NCI-H2196 (cell line): ENCODE measurements around the gene CALML3.
"Not testable (repeated sequence)": the region's sequence is repeated elsewhere in the genome, so short reads cannot be mapped to it uniquely, and the experiment has no call there.

ENCODE experiments used
- DNase-seq: peaks from one replicate; lab custom pipeline; 2025; ENCODE audit not compliant: unreplicated experiment; lab: John Stamatoyannopoulos, UW

The CALML3 gene

DNA sequence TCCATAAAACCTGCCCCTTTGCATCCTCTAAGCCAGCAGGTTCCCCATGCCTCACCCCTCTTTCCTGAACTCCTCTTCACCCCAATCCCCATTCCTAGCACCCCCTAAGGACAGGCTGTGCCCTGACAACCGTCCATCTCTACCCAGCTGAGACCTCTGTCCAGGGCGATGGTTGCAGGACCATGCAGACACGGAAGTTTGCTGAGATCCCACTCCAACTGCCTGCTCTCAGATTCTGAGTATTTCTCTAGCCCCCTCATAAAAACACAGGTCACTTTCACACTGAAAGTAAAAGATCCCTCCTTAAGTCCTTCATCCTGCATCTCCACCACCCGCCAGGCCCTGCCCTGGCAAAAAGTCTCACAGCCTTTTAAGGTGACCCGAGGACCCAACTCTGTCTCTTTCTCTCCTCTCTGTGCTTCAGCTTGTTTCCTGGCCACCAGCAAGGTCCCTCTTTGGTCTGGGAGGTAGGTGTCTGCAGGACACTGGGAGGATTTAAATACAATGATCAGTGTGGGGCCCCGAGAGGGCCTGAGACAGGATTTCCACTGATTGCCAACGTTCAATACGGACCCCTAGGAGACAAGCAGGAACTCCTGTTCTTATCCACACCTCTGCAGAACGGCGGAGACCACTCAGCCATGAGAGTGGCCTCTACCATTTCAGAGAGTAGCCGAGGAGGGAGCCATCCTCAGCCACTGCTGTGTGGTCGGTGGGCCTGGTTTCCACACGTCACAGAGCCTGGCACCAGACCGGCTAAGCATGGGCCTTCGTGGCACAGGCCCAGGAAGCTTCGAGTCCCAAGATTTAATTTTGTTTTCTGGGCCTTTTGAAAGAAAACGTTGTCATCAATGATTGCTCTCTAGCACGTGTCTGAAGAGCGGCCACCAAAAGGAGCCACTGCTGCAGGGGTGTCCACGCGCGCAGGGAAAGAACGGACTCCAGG lies 27.9 kb downstream of the CALML3 start:
- DNase-seq = no peak

DNA sequence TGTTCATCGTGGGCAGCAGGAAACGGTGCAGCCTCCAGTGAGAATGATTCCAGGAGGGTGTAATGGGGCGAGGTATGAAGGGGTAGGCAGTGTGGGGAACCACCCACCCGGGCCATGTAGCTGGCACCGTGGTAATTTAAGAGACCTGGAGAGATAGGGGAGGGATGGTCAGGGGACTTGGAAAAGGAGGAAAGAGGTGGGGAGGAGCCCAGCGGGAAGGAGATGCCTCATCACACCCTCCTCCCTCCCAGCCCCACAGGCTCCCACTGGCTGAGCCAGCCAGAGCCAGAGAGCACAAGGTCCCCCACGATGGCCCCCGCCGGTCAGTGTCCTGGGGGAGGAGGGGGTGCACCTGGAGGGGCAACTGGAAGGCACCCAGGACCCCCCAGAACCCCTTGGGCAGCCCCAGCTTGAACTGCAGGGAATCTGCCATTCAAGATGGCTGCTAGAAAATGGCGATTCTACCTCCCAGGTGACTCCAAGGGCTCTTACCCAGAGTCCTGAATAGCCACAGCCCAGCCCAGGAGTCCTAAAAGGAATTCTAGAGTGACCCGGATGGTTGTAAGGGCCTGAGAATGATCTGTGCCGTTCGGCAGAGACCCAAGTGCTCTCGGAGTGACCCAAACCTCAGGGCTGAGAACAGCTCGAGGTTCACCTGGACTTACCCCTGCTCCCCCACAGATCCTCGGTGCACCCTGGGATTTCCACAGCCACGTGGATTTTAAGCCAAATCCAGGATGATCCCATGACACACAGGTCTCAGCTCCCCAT lies 28.8 kb downstream of the CALML3 start:
- no peak for DNase-seq

DNA sequence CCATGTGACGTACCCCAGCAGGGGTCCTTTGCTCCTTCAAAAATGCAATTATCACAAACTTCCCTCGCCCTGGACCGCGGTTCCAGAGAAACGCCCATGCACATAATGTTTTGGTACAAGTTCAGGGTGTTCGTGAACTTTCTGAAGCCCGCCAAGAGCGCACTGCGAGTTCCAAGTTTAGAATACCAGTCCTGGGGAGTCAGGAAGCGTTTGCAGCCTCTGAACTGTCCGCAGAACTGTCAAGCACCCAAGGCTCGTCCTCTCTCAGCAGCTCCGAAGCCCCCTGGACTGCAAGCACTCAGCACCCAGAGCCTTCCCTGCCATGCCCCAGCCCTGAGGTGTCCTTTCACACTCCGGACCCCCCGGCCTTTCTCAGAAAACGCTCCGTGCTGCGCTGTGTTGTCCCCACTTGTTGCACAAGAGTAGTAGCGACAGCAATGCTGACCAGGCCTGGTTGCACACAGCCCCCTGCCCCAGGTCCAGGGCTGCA lies 30.3 kb downstream of the CALML3 start:
- DNase-seq = no peak

DNA sequence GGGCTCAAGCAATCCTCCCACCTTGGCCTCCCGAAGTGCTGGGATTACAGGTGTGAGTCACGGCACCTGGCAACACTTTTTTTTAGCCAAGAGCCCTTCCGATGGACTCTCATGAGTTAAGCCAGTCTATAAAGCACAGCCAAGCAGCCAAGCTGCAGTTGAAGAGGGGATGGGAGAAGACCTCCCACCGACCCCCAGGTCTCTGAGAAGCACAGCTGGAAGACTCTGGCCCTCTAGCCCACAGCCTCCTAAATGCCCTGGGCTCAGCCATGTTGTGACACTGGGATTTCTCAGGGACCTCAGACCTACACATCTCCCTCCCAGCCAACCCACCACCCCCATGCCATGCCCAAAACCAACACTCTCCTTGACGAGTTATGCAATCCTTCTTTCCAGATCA lies 31.1 kb downstream of the CALML3 start:
- DNase-seq = no peak

DNA sequence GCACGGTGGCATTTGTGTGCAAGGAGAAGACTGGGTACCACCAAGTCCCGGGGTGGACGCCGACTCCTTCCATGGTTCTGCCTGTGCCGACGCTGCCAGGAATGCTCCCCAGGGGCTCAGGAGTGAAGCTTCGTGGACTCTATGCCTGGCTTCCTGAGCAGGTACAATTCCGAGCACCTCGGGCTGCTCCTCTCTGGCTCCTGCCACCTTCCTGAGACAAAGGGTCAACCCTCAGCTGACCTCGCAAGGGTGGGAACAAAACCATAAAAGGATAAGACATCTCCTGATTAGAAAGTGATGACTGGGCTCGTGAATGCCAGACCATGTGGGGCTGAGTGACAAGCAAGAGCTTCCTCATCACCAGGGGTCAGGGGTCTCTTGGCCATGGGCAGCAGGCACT lies 31.8 kb downstream of the CALML3 start:
- no peak for DNase-seq

DNA sequence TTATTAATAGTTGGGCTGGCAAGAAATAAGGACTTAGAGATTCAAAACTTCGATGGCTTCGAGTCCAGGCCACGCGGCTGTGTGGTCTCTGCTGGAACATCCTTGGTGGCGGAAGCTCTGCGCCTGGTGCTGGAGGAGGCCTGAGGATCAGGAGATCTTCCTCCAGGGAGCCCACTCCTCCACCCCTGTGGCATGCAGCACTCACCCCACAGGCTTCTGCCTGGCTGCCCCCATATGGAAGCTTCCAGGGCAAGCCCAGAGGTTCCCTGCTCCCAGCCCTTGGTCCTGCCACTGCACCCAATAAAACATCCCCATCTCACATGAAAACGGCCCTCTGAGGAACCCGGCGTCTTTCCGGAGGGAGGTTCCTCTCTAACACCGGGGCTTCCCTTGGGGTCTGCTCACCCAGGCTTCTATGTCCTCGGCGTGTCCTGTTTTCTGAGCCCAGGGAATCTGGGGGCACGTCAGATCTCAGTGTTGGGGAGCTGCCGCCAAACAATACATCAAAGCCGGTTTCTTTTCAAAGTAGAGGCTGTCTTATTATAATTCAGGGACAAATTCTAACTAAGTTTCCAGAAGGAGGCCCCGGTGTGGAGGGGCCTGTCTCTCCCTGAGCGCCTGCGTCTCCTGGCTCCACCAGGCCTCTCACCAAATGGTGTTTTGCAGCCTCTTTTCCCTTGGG lies 32.4 kb downstream of the CALML3 start:
- no peak for DNase-seq

DNA sequence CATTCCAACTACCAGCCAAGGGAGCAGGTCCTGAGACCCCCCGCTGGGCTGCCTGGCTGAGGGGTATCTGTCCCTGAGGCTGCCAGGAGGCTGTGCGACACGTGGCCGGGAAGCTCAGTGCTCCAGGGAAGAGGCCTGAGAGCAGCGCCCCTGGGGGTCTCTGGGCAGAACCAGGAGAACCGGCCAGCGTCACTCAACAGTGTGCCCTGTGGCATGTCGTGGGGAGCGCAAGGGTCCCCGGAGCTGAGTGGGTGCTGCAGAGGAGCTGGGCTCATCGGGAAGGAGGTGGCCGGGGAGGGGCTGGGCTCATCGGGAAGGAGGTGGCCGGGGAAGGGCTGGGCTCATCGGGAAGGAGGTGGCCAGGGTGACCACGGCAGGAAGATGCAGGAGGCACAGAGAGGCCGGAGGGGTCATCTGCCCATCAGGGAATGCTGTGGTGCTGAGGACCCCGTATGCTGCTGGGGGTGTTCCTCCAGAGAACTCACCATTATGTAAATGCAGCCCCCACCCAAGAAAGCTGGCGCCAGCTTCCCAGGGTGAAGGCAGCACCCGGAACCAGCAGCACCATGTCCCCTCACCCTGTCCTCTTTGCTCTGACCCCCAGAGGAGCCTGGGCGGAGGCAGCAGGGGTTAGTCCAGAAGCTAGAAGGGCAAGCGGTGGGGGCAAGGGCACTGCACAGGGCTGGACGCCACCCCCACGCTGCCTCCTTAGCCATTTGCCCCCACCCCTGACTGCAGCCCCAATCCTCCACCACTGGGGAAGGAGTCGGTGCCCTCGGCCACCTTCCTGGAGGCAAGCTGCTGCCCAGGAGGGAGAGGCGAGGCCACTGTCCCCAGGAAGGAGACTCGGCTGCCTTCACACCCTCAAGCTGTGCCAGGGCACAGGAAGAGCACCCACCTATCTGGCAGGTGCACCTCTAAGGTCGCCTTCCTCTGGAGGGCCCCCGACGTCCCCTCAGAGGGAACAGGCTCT lies 33.3 kb downstream of the CALML3 start:
- DNase-seq = no peak

DNA sequence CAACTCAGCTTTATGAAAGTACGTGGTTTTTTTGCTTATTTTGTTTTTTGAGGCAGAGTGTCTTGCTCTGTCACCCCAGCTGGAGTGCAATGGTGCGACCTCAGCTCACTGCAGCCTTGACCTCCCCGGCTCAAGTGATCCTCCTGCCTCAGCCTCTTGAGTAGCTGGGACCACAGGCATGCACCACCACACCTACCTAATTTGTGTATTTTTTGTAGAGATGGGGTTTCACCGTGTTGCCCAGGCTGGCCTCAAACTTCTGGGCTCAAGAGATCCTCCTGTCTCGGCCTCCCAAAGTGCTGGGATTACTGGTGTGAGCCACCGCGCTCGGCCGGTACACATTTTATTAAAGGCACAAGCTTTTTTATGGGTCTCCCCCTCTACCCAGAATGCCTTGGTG lies 34.3 kb downstream of the CALML3 start:
- not testable (repeated sequence) for DNase-seq

DNA sequence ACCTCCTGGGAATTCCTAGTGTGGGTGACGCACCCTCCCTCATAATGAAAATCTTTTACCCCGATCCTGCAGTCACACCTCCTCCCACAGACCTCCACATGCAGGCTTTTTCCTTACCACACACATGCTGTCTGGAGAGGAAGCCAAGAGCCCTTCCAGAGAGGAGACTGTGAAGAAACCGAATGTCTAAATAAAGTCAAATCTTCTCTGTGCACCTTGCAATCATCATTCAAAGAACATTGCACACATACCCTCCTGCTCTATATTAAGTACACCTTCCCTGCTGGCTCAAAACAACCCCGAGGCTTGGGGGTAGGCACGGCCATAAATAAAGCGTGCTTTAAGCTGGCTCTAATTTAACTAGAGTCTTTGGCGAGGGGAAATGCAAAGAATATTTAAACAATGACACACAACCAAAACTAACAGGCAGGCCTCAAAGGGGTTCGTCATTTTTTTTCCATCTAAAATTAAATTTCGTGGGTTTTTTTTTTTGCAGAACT lies 34.9 kb downstream of the CALML3 start:
- no peak for DNase-seq

DNA sequence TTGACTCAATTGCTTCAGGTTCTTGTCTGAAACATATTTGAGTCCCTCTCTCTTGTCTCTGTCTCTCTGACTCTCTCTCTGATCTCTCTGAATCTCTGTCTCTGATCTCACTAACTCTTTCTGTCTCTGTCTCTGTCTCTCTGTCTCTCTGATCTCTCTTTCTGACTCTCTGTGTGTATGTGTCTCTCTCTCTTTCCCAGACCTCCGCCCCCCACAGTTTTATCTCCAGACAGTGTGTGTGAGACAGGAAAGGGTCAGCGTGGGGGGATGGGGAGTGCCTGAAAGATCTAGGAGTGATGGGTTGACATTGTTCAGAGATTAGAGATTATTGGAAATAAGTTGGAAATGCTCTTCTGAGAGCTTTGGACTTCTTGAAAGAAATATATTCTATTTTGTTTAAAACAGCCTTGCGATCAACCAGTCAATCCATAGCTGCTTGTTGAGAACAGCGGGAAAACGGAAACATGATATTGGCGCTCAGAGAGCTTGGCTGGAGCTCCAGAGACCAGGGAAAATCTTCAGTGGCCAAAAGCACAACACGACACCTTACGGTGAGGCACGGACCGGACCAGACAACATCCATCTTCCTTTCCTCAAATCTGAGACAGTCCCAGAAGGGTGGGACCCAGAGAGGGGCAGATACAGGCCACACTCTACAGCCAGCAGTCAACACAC lies 35.5 kb downstream of the CALML3 start:
- DNase-seq = no peak

DNA sequence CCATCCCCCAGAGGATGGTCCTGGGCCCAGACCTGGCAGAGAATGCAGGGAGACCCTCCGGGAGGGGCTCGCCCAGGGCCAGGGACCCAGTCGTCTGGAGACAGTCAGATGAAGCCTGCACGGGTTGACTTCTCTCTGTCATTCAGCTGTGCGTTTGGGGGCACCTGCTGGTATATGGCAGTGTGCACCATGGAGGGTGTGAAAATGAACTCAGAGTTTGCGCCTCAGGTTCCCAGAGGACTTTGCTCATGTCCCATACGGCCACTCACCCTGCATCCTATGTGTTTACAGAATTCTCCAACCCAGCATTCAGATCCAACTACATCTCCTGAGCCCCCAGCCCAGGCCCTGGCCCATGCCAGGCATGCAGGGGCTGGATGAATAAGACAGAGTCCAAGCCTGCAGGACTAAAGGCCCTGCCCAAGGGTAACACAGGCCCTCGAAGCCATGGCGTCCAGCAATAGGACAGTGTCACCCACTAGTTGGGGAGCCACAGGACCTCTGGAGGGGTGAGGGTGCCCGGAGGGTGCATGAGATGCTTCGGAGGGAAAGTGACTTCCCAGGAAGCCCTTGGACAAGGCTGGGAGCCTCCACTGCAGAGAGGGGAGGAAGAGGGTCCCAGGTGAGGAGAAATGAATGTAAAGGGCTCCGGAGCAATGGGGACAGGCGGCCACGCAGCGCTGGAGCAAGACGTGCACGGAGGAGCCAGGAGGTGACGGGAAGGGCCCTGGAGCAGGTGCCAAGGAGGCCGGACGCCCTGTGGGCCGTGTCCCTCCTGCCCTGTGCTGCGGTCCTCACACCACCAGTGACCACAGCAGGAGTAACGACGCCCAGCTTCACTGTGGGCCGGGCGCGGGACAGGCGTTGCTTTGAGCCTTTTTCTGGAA lies 36.3 kb downstream of the CALML3 start:
- DNase-seq = no peak

DNA sequence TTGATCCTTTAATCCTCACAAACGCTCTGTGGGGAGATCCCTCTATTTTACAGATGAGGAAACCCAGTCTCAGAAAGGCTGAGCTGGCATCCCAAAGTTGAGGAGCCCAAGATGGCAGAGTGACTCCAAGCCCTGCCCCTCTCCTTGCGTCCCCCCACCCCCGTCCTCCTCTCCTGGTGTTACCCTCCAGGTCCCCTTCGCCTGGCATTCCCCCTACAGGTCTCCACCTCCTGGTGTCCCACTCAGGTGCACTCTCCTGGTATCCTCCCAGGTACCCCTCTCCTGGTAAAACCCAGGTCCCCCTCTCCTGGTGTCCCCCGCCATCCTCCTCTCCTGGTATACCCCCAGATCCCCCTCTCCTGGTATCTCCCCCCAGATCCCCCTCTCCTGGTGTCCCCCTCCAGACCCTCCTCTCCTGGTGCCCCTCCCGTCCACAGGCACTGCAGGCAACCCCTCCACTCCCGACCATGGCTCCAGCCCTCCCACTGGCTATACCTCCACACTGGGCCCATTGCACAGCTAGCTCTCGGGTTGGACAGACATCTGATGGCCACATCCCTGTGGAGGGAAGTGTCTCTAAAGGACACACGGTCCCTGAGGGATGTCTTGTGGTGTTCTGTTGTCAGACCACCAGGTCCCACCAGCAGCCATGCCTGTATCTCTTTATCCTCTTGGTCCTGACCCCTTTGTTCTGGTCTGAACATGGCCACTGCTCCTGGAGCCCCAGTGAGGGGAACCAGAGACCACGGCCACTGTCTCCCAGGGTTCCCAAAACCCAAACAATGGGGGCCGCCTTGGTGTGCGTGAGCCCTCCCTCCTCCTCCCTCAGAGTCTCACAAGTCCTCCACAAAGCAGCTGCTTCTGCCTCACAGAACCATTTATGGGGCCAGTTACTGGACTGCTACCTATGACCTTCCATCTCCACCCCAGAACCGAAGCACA lies 37.2 kb downstream of the CALML3 start:
- no peak for DNase-seq

DNA sequence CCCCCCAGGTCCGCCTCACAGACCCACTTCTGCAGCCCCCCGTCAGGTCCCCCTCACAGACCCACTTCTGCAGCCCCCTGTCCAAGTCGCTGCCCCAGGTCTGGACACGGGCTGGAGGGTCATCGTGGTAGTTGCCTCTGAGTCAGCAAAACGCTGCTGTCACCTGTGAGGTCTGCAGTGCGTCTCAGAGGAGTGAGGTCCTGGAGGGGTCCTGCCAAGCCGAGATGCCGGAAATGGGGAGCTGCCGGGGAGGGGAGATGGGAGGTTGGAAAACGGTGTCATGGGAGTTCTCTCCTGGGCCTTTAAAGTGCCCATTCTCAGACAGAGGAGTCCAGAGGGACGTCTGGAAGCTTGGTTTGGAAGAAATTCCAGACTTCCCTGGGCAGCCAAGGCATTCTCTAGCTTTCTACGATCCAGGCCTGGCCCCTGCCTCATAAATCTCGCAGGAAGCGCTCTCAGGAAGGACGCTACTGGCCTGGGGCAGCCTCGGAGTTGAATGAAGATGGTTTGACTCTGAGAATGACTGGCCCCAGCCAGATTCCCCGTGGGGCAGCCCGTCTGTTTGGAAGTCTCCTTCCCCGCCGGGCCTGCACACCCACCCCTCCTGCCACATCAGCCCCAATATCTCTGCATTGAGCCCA lies 38.7 kb downstream of the CALML3 start:
- DNase-seq = no peak

DNA sequence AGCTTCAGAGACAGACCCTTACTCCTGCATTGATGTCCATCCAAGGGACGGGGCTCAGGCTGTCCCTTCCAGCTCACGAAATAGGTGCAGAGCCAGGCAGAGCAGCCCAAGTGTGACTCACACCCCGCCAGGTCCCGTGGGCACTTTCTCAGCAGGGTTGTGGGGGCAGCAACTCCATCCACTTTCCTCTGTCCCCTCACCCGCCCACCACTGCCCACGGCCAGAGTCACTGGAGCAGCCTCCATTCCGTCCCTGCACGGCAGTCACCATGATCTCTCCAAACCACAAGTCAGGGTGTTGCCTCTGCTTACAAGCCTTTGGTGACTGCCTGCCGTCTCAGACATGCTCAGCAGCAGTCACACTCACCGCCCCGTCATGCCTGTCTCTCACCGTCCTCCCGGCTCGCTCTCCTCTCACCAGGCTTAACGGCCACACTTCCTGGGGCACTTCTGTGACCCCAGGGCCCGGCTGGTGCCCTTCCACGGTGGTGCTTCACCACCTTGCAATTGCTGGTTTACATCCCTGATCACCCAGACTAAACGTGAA lies 39.3 kb downstream of the CALML3 start:
- DNase-seq = no peak

DNA sequence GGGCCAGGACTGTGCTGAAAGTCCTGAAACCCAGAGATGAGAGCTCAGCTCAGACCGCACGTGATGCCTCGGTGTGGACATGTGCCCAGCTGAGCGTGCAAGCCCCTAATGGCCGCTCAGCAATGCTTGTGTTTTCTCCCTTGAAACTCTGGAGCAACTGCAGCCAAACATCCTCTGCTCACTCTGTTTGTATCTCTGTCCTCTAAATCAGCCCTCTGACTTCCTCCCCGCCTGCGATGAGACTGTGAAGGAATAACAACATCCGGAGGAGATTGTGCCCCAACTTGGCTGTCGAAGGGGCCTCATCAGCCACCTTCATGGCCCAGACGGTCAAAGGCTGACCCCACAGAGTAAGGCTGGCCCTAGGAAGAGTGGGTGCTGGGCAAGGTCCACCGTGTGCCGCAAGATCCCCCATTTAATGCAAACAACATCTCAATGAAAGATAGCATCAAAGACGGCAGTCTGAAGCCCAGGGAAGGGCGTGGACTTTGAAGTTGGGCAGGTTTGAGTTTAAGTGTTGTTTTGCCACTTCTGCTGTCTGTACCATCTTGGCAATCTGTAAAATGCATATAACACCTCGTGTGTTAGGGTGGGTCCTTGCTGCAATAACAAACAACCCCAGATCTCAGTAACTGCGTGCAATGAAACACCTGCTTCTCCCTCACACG lies 39.9 kb downstream of the CALML3 start:
- no peak for DNase-seq

DNA sequence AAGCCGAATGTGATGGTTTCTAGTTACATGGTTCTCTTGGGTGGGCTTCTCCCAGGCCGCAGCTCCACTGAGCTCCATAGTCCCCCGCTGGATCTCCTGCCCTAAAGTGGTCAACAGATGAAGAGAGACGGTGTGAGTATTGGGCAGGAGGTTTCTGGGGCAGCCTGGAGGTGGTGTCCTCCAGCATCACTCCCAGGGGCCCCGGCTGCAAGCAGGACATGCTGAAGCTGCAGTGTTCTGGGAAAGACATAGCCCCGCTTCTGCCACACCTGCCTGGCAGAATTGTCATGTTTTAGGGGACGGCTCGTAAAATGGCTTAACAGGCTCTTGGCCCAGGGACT lies 40.4 kb downstream of the CALML3 start:
- no peak for DNase-seq
